K562 (cell line): ENCODE measurements around the gene PHLDA3. TPM values are rescaled to one million over a fixed set of nuclear protein-coding genes. Genes with fewer than 3 reads are reported as not detected.

Source experiments
- BDP1 ChIP-seq: IDR thresholded peaks from 3 replicates; pipeline ENCODE4 v1.6.1; 2011; ENCODE audit not compliant: insufficient read length, insufficient read depth
- EWSR1 ChIP-seq: fragments of 450-650 bp; IDR thresholded peaks from 2 replicates; pipeline ENCODE4 v1.6.1; 2018; ENCODE audit warnings: borderline replicate concordance, mild to moderate bottlenecking, low read depth, moderate library complexity; ENCODE audit not compliant: partially characterized antibody
- MYNN ChIP-seq, 2 experiments: sonication (generic); formaldehyde crosslinking in 1 of 2; IDR thresholded peaks; 2 replicates each; pipeline versions ENCODE4 v1.5.0 to v1.6.1; 2016 to 2020; ENCODE audit warnings: antibody characterized with exemption in 1 of 2, missing genetic modification reagents in 1 of 2
- NR2C1 ChIP-seq, 2 experiments: fragments of 450-650 bp; IDR thresholded peaks; 2 replicates each; pipeline ENCODE4 v1.6.1; 2017; ENCODE audit warnings: mild to moderate bottlenecking in 2 of 2, antibody characterized with exemption in 1 of 2, inconsistent platforms in 1 of 2, missing compliant biosample characterization in 1 of 2, missing genetic modification characterization in 1 of 2
- POLR2AphosphoS2 ChIP-seq: IDR thresholded peaks from 2 replicates; pipeline ENCODE4 v1.6.1; 2012; ENCODE audit warnings: low read length, improper control_type of control experiment
- TARDBP ChIP-seq: fragments of 450-650 bp; IDR thresholded peaks from 2 replicates; pipeline ENCODE4 v1.6.1; 2016
- TBP ChIP-seq: optimal IDR thresholded peaks from 2 replicates; pipeline ENCODE3; 2011; ENCODE audit warnings: low read depth, low read length, improper control_type of control experiment
- TCFL5 ChIP-seq: fragments of 250-450 bp; sonication (Bioruptor Pico); conservative IDR thresholded peaks from 2 replicates; pipeline ENCODE4 v1.6.1; 2021; ENCODE audit warnings: mild to moderate bottlenecking, moderate library complexity, matching md5 sums
- ZBTB1 ChIP-seq: sonication (generic); formaldehyde crosslinking; IDR thresholded peaks from 2 replicates; pipeline ENCODE4 v1.8.1; 2023; ENCODE audit warnings: missing genetic modification reagents, low read depth, mild to moderate bottlenecking, borderline replicate concordance
- ZNF24 ChIP-seq: fragments of 450-650 bp; IDR thresholded peaks from 2 replicates; pipeline ENCODE4 v1.6.1; 2016
- ZNF282 ChIP-seq: sonication (generic); formaldehyde crosslinking; IDR thresholded peaks from 2 replicates; pipeline ENCODE4 v1.8.1; 2023; ENCODE audit warnings: missing genetic modification reagents
- ZNF584 ChIP-seq: fragments of 200-800 bp; sonication (Bioruptor generic); IDR thresholded peaks from 2 replicates; pipeline ENCODE4 v1.6.1; 2016; ENCODE audit warnings: low read depth, mild to moderate bottlenecking, missing genetic modification characterization, missing compliant biosample characterization
- ZZZ3 ChIP-seq: fragments of 450-650 bp; IDR thresholded peaks from 2 replicates; pipeline ENCODE4 v1.6.1; 2016; ENCODE audit warnings: antibody characterized with exemption, mild to moderate bottlenecking, moderate library complexity
- polyA plus RNA-seq, 8 experiments: library from polyadenylated mRNA; depleted of rRNA in 4 of 8; stranded (reverse) in 5 of 8; unstranded in 3 of 8; fragments of >200 nt; fragmentation: Nextera tagmentation in 2 of 8; fragmentation: Illumina TruSeq in 1 of 8; extraction: Ambion mirVana in 2 of 8; extraction: Trizol in 1 of 8; gene quantifications; 2 replicates each; pipeline versions ENCODE4 v1.2.1 to v1.2.3, GENCODE V29; 2011 to 2014; ENCODE audit warnings: inconsistent platforms in 1 of 8, missing spikeins in 1 of 8
- total RNA-seq, 7 experiments: library from RNA; depleted of rRNA in 6 of 7; stranded (reverse); fragments of >200 nt in 6 of 7; fragmentation: Illumina TruSeq in 2 of 7; extraction: Trizol in 2 of 7; gene quantifications; 2 replicates each; pipeline versions ENCODE4 v1.2.1 to v1.2.3, GENCODE V29; 2011 to 2021; ENCODE audit warnings: low replicate concordance in 1 of 7
- TF ChIP-seq, protein P1 (sequence below): fragments of 150-350 bp; conservative IDR thresholded peaks from 2 replicates; pipeline ENCODE4 v1.6.1; 2014; ENCODE audit warnings: low read length
- TF ChIP-seq, protein P2 (sequence below): sonication (generic); formaldehyde crosslinking; IDR thresholded peaks from 2 replicates; pipeline ENCODE4 v1.8.1; 2023; ENCODE audit warnings: mild to moderate bottlenecking, missing genetic modification reagents
- TF ChIP-seq, protein P3 (sequence below), 2 experiments: IDR thresholded peaks; 2 replicates each; pipeline ENCODE4 v1.6.1; 2012; ENCODE audit warnings: improper control_type of control experiment in 2 of 2, low read depth in 2 of 2, low read length in 2 of 2, borderline replicate concordance in 1 of 2

Gene PHLDA3
- total and polyA plus RNA-seq, 9 of the 15 experiments (the other 6 are each of a cell fraction or from before 2014, with no cell fraction given): 0.11 to 0.27 TPM; not detected in 7

DNA sequence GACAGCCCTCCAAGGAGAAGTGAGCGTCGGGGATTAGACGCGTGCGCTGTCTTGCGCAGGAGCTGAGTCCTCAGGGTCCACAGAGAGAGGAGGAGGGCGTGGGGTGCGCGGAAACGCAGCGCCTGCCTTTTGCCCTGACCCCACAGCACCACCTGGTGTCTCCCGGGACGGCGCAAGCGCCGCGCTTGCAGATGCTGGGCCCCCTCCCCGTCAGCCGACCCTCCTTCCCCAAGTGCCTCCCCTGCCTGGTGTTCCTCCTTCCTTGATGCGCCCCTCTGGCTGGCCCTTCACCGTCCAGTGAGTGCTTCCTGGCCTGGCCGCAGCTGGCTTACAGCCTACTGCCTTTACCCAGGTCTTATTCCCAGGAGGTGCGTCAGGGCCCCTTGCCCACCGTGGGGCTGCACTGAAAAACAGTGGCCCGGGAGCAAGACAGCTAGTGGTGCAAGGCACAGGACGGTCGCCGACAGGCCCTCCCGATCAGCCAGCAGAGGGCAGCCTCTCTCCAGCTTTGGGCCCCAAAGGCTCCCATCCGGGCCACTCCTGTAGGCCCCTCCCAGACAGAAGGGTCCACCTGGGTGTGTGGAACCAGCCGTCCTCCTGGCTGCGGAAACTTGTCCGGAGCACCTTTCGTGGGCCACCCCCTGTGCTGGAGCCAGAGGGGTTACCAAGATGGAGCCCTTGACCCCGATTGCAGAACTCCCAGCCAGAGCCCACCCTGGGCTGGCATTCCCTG, 12.9 kb upstream of the PHLDA3 start (continued):
- TF ChIP-seq, protein P1, sequence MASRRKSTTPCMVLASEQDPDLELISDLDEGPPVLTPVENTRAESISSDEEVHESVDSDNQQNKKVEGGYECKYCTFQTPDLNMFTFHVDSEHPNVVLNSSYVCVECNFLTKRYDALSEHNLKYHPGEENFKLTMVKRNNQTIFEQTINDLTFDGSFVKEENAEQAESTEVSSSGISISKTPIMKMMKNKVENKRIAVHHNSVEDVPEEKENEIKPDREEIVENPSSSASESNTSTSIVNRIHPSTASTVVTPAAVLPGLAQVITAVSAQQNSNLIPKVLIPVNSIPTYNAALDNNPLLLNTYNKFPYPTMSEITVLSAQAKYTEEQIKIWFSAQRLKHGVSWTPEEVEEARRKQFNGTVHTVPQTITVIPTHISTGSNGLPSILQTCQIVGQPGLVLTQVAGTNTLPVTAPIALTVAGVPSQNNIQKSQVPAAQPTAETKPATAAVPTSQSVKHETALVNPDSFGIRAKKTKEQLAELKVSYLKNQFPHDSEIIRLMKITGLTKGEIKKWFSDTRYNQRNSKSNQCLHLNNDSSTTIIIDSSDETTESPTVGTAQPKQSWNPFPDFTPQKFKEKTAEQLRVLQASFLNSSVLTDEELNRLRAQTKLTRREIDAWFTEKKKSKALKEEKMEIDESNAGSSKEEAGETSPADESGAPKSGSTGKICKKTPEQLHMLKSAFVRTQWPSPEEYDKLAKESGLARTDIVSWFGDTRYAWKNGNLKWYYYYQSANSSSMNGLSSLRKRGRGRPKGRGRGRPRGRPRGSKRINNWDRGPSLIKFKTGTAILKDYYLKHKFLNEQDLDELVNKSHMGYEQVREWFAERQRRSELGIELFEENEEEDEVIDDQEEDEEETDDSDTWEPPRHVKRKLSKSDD: 0 out of 2 replicates have a peak, but pooled peaks have one; percentile 30
- TF ChIP-seq MYNN (IDR thresholded peaks at IDR 0.05): no peak
- TF ChIP-seq MYNN (CRISPR knock-in tag; IDR thresholded peaks at IDR 0.05): no peak
- no peak for TF ChIP-seq EWSR1
- TF ChIP-seq POLR2AphosphoS2: no peak
- no peak for TF ChIP-seq ZNF24
- TF ChIP-seq TARDBP: no peak
- TF ChIP-seq, protein P2, sequence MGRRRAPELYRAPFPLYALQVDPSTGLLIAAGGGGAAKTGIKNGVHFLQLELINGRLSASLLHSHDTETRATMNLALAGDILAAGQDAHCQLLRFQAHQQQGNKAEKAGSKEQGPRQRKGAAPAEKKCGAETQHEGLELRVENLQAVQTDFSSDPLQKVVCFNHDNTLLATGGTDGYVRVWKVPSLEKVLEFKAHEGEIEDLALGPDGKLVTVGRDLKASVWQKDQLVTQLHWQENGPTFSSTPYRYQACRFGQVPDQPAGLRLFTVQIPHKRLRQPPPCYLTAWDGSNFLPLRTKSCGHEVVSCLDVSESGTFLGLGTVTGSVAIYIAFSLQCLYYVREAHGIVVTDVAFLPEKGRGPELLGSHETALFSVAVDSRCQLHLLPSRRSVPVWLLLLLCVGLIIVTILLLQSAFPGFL (CRISPR knock-in tag): no peak
- no peak for TF ChIP-seq TCFL5 (CRISPR knock-in tag)
- TF ChIP-seq BDP1: no peak
- no peak for TF ChIP-seq ZZZ3
- no peak for TF ChIP-seq ZNF282 (CRISPR knock-in tag)
- TF ChIP-seq ZBTB1 (CRISPR knock-in tag): 0 out of 2 replicates have a peak, but pooled peaks have one; percentile 43
- no peak for TF ChIP-seq ZNF584 (CRISPR knock-in tag)
- TF ChIP-seq, protein P3, sequence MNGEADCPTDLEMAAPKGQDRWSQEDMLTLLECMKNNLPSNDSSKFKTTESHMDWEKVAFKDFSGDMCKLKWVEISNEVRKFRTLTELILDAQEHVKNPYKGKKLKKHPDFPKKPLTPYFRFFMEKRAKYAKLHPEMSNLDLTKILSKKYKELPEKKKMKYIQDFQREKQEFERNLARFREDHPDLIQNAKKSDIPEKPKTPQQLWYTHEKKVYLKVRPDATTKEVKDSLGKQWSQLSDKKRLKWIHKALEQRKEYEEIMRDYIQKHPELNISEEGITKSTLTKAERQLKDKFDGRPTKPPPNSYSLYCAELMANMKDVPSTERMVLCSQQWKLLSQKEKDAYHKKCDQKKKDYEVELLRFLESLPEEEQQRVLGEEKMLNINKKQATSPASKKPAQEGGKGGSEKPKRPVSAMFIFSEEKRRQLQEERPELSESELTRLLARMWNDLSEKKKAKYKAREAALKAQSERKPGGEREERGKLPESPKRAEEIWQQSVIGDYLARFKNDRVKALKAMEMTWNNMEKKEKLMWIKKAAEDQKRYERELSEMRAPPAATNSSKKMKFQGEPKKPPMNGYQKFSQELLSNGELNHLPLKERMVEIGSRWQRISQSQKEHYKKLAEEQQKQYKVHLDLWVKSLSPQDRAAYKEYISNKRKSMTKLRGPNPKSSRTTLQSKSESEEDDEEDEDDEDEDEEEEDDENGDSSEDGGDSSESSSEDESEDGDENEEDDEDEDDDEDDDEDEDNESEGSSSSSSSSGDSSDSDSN (IDR thresholded peaks at IDR 0.05; ENCODE audit: borderline replicate concordance in 1 of 2, low read depth in 2 of 2, low read length in 2 of 2): no peak
- TF ChIP-seq NR2C1 (IDR thresholded peaks at IDR 0.05): no peak
- no peak for TF ChIP-seq NR2C1 (tag; IDR thresholded peaks at IDR 0.05)
- TF ChIP-seq TBP: no peak
